Measurements from ENCODE around the gene TVP23C.
"Not testable (repeated sequence)": the region's sequence is repeated elsewhere in the genome, so short reads cannot be mapped to it uniquely, and the experiment has no call there.

GRCh38 chr17:15573870-15574269 lies 10.6 kb upstream of the TVP23C start:
- not testable (repeated sequence) for TF ChIP-seq CTCF (conservative IDR thresholded peaks at IDR 0.05; ENCODE audit: low read length); EZH2phosphoT487 (IDR thresholded peaks at IDR 0.05; ENCODE audit: borderline replicate concordance)
